Cardiac fibroblast (primary cell): ENCODE results near the gene GGT6.

Experiments used
- DNase-seq, 2 donors: peaks; one replicate each; pipeline versions ENCODE4 v3.0.0 to v3.0.0-alpha.2; 2010; ENCODE audit warnings: low read depth in 2 of 2
- H3K4me3 ChIP-seq, 2 donors: replicated peaks in 1 of 2; 1 replicate in 1 of 2; 2 replicates in 1 of 2; pipeline ENCODE4 v1.5.1; 2011; ENCODE audit warnings: low read depth in 2 of 2, low read length in 2 of 2, mild to moderate bottlenecking in 2 of 2, moderate library complexity in 1 of 2
- CTCF ChIP-seq: IDR thresholded peaks from one replicate; pipeline ENCODE4 v1.5.1; 2011; ENCODE audit warnings: low read depth, mild to moderate bottlenecking, low read length, inconsistent platforms

The GGT6 gene

GRCh38 chr17:4558347-4558971 is 1.9 kb downstream of the GGT6 start:
- no peak for TF ChIP-seq CTCF
- no peak for DNase-seq
- H3K4me3 ChIP-seq = no peak overlapping the region

DNA sequence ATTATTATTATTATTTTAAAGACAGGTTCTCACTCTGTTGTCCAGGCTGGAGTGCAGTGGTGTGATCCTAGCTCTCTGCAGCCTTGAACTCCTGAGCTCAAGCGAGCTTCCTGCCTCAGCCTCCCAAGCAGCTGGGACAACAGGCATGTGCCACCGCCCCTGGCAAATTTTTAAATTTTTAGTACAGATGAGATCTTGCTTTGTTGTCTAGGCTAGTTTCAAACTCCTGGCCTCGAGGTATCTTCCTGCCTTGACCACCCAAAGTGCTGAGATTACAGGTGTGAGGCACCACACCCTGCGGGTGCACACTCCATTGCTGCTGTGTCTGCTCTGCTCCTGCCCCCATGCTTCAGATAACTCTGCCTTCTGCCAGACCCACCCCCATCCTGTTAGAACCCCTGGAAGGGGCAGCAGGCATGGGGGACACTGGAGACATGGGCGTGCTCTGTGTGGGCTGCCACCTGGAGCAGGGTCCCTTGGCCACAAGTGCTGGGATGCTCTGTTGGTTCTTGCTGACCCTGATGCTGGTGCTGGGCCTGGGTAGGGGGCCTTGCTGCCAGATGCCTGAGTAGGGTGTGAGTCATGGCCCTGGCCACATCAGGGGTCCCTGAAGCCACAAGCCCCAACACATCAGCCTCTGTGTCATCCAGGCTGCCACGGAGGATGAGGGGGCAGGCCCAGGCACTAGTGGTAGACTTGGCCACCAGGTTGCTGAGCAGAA is 2.6 kb downstream of the GGT6 start:
- TF ChIP-seq CTCF = no peak
- DNase-seq = no peak
- H3K4me3 ChIP-seq = no peak overlapping the region

DNA sequence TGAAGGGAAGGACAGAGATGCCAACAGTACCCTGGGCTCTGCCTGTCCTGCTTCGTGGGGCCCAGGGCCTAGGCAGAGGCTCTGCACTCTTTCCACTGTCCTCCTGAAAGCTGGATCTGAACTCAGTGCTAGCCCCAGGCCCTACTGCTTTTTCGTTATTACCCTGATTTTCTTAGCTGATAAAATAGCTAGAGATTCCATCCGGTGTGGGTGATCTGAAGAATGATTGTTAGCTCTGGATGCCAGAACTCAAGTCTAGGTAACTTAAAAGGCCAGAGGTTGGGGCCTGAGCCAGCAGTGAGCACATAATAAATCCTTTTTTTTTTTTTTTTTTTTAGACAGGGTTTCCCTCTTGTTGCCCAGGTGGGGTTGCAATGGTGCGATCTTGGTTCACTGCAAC is 3.4 kb downstream of the GGT6 start:
- no peak for TF ChIP-seq CTCF
- H3K4me3 ChIP-seq = no peak overlapping the region
- no peak for DNase-seq

DNA sequence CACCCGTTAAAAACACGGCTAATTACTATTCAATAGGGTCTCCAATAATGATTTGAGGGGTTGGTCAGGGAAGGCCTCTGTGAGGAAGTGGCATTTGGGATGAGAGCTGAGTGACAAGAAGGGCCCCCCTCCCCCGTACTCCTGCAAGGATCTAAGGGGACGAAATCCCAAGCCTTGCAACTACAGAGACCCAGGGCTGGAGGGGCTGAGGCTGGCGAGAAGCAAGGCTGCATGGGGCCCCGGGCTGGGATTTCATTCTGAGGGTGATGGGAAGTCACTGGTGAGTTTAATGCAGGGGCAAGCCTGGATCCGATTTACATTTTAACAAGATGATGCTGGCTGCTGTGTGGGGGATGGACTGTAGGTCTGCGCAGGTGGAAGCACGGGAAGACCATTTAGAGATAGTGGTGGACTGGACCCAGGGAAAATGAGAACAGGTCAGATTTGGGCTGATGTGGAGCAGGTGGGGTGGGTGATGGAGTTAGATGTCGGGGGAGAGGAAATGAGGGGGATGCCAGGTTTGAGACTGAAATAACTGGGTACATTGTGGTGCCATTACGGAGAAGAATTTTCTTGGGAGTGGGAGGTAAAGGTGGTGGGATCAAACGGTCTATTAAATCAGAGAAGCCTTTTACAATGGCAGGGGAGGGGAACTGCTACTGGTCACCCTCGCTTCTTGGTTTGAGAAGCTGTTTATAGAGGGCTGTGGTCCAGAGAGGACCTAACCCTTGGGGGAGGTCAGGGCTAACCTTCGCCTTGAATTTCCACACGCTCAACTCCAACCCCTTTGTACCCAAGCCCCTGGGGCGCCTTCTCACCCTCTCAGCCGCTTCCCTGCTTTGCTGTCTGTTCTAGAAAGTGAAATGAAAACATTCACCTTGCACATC is 4.3 kb downstream of the GGT6 start:
- peak overlapping the region; percentile 98 to 100 for H3K4me3 ChIP-seq
- DNase-seq = no peak
- TF ChIP-seq CTCF = no peak

DNA sequence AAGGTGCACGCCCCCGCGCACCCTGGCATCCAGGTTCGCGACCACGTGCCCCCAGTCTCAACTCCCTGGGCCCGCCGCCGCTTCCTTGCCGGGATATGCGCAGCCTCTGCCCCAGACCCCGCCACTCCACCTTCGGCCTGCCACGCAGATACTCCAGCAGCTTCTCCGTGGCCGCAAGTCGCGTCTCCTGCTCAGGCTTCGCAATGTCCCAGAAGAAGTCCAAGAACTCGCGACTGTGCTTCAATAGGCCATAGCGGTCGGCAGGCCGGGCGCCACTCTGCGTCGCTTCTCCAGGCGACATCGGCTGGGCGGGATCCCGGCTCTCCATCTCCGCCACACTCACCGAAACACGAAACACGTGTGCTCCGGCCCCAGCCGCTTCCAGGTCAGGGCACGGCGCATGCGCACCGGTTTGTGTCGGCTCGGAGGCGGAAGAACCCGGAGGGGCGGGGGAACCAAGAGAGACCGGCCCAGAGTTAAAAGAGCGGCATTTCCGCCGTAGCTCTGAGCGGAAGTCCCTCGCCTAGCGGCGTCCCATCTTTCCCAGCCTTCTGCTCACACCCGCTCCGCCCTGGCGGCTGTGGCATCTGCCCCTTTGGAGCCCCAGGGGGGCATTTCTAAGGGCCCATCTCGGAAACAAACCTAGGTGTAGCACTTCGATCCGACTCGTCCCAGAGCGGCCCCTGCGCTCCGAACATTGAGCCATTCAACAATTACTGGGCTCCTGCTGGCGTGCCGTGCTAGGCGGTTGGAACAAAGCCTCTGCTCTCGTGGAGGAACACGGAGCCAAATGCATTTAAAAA is 5.2 kb downstream of the GGT6 start, which contains the start of gene MYBBP1A:
TSS of gene MYBBP1A (minus strand) at position 388 of the 803 bp plus-strand sequence. CDS start at position 328, 60 bp downstream.
- peak; percentile 96 to 97 for DNase-seq
- peak within 1 kb of the TSS; percentile 98 to 100 for H3K4me3 ChIP-seq
- TF ChIP-seq CTCF = peak; percentile 17

GRCh38 chr17:4554441-4554996 is 5.9 kb downstream of the GGT6 start:
- H3K4me3 ChIP-seq = peak overlapping the region; percentile 98 to 100
- DNase-seq = no peak

More at GRCh38 chr17:4554441-4554996, 5.9 kb downstream of the GGT6 start:
- TF ChIP-seq CTCF = no peak
